GM21576 (cell line): ENCODE results near the gene CYP2C8.
"Not testable (repeated sequence)": the region's sequence is repeated elsewhere in the genome, so short reads cannot be mapped to it uniquely, and the experiment has no call there.

Experiments used
- ATAC-seq: cut with Tn5 transposase; IDR thresholded peaks from one replicate; pipeline ENCODE4 v1.9.1; 2021; ENCODE audit warnings: mild to moderate bottlenecking, moderate library complexity; ENCODE audit not compliant: unreplicated experiment

Gene CYP2C8

GRCh38 chr10:95069286-95069685 lies at the start of gene CYP2C8:
Gene CYP2C8 (minus strand): TSS chr10:95069497. CDS start chr10:95069402, 95 bp downstream.
- ATAC-seq = no peak

GRCh38 chr10:95116869-95117269 lies 47.6 kb upstream of the CYP2C8 start:
- ATAC-seq = no peak

DNA sequence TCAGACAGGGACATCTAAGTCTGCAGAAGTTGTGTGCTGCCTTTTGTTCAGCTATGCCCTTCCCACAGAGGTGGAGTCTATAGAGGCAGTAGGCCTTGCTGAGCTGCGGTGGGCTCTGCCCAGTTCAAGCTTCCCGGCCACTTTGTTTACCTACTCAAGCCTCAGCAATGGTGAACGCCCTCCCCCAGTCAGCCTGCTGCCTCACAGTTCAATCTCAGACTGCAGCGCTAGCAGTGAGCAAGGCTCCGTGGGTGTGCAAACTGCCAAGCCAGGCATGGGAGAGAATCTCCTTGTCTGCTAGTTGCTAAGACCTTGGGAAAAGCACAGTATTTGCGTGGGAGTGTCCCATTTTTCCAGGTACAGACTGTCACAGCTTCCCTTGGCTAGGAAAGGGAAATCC lies 41.5 kb upstream of the CYP2C8 start:
- not testable (repeated sequence) for ATAC-seq

DNA sequence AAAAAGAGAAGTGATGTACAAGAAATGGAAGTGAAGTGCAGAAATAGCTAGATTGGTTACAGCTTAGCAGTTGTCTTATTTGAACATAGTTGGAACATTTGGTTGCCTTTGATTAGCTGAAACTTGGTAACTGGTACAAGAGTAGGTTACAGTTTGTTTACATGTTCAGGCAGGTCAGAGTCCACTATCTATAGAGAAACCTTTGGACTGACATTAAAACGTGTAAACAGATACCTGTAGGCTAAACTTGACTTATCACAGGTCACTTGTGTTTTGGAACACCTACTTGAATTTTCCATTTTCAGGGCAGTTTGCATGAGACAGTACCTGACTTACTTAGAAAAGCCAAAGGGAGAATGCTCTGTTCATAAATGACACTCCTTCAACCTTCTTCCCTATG lies 28.5 kb upstream of the CYP2C8 start:
- no peak for ATAC-seq

DNA sequence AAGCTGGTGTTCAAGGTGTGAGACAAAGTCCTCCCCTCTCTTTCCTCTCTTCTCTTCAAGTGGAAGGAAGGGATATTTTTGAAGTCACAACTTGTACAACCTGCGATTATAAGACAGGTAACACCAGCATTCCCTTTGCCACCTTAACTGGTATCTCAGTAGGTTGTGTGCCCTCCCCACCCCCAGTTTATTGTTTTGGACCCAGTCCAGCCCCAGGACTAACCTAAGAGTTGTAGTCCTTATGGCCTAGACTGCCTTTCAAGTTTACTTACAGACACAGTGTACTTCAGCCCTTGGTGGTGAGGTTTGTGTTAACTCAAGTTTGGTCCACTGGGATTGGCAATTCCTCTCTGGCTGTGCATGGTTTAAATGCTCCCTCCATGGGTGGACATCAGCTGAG lies 26.8 kb upstream of the CYP2C8 start:
- no peak for ATAC-seq

DNA sequence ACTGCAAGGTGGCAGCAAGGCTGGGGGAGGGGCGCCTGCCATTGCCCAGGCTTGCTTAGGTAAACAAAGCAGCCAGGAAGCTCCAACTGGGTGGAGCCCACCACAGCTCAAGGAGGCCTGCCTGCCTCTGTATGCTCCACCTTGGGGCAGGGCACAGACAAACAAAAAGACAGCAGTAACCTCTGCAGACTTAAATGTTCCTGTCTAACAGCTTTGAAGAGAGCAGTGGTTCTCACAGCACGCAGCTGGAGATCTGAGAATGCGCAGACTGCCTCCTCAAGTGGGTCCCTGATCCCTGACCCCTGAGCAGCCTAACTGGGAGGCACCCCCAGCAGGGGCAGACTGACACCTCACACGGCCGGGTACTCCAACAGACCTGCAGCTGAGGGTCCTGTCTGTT lies 10.3 kb upstream of the CYP2C8 start:
- ATAC-seq = not testable (repeated sequence)

DNA sequence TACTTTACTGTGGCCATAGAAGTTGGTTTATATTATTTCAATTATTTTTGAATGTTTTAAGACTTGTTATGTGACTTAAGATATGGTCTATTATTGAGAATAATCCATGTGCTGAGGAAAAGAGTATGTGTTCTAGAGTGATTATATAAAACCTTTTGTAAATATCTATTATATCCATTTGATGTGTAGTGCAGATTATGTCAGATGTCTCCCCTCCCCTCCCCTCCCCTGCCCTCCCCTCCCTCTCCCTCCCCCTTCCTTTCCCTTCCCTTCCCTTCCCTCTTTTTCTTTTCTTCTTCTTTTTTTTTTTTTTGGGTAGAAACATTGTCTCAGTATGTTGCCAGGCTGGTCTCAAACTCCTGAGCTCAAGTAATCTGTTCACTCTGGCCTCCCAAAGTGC lies 8.3 kb upstream of the CYP2C8 start:
- no peak for ATAC-seq

DNA sequence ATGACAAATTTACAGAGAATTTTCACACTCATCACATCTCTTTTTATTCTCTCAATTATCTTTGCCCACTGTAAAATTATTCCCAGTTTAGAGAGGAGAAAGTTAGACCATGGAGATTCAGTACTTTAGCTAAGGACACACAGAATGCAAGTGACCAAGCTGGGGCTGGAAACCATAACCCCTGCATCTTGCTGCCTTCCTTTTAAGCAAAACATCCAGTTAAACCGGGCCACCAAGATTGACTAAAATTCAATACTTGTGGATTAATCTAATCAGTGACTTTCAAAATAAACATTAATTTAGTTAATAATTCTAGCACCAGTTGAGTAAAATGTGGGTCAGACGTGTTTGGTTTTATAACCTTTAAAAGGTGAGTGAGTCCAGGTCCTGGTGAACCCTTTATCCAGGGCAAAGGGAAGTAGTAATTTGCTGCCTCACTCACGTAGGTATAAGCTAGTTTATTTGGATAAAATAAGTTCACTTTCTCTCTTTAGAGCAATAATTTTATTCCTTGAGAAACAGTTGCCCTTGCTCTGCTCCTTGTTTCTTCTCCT lies 1.9 kb upstream of the CYP2C8 start:
- no peak for ATAC-seq

GRCh38 chr10:95064125-95064524 lies 5.2 kb downstream of the CYP2C8 start:
- ATAC-seq = not testable (repeated sequence)

GRCh38 chr10:95056744-95057363 lies 12.4 kb downstream of the CYP2C8 start:
- ATAC-seq = no peak

DNA sequence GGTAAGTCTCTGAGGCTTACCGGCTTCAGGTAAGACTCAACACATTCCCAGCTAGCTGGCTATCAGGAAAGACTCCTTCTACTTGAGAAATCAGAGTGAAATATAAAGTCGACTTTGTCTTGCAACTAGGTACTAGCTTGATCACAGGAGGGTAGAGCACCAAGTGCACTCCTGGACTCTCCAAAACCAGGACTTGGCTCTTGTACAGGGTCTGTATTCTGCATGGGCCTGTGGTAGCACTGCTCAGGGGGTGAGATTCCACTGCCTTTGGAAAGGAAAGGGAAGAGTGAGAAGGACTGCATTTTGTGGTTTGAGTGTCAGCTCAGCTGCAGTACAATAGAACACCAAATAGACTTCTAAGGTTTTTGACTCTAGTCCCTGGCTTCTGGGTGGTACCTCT lies 19.4 kb downstream of the CYP2C8 start:
- ATAC-seq = no peak

- ATAC-seq = no peak
Observed at GRCh38 chr10:95048206-95048605, 21.1 kb downstream of the CYP2C8 start.

- no peak for ATAC-seq
Observed at GRCh38 chr10:95039281-95039680, 30.0 kb downstream of the CYP2C8 start.

GRCh38 chr10:95035332-95036295 lies 33.7 kb downstream of the CYP2C8 start:
- no peak for ATAC-seq

DNA sequence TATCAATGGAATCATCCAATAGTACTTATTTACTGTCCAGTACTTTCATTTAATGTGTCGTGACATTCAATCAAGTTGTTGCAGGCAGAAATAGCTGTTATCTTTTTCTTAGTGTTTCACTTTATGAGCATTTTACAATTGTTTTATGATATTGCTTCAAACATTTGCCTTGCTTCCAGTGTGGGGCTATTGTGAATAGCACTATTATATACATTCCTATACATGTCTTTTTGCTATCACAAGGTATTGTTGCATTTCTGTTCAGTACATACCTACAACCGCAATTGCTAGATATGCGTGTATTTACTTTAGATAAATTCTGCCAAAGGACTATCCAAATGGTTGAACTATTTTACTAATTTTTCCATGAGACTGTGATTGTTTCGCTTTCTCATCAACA lies 34.9 kb downstream of the CYP2C8 start:
- ATAC-seq = no peak

DNA sequence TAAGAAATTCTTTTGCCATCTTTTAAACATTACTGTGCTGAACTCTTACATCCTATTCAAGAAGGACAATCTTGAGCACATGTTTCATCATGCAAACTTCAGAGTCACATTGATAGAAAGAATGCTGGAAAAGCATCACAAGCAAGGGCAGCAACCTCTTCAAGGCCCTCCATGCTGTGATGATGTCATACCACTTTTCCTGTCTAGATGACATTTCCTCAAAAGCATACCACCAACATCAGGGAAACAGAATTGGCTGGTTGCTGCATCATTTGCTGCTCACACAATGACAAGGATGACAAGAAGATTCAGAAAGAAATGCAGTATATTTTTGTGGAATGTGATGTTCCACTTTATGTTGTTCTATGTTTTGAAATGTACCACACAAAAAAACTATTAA lies 37.6 kb downstream of the CYP2C8 start:
- ATAC-seq = no peak

DNA sequence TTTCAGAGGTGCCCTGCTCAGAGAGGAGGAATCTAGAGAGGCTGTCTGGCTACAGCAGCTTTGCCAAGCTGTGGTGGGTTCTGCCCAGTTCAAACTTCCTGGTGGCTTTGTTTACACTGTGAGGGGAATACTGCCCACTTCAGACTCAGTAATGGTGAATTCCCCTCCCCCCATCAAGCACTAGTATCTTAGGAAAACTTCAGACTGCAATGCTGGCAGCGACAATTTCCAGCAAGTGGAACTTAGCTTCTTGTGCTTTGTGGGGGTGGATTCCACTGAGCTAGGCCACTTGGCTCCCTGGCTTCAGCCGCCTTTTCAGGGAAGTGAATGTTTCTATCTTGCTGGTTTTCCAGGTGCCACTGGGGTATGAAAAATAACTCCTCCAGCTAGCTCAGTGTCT lies 42.8 kb downstream of the CYP2C8 start:
- ATAC-seq = no peak

DNA sequence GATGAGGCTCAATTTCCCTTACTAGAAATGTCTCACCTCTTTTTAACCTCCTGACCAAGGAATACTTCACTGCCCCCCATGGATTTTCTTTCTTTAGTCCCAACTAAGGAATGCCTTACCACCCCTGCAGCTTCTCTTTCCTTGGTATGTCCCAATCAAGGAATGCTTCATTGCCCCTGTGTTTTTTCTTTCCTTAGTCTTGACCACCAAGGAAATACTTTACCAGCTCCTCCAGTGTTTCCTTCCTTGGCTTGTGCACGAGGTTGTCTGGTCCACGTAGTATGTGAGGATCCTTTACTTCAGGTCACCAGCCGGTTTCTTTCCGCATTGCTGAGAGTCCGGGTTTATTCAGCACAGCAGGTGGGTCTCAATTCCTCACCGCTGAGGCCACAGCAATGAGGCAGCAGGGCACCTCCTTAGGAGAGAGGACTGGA lies 71.5 kb downstream of the CYP2C8 start:
- ATAC-seq = no peak

- no peak for ATAC-seq
Observed at GRCh38 chr10:94992811-94993210, 76.5 kb downstream of the CYP2C8 start.

- no peak for ATAC-seq
Observed at GRCh38 chr10:94991243-94991888, 77.9 kb downstream of the CYP2C8 start.

GRCh38 chr10:94989192-94989591 lies 80.1 kb downstream of the CYP2C8 start:
- no peak for ATAC-seq
